GM21423 (cell line): ENCODE results near the gene BACE1.

ENCODE experiments used
- ATAC-seq: cut with Tn5 transposase; IDR thresholded peaks from one replicate; pipeline ENCODE4 v1.9.1; 2021; ENCODE audit warnings: mild to moderate bottlenecking, moderate library complexity; ENCODE audit not compliant: unreplicated experiment

BACE1 gene

GRCh38 chr11:117309310-117309709 lies 6.7 kb downstream of the BACE1 start:
- no peak for ATAC-seq

GRCh38 chr11:117305145-117305544 lies 10.9 kb downstream of the BACE1 start:
- ATAC-seq = no peak

GRCh38 chr11:117303646-117304315 lies 12.3 kb downstream of the BACE1 start:
- no peak for ATAC-seq

- no peak for ATAC-seq
Measured at GRCh38 chr11:117303101-117303500, 13.0 kb downstream of the BACE1 start.

GRCh38 chr11:117302228-117302627 lies 13.8 kb downstream of the BACE1 start:
- ATAC-seq = no peak

- no peak for ATAC-seq
Measured at GRCh38 chr11:117300773-117301172, 15.3 kb downstream of the BACE1 start.

GRCh38 chr11:117300283-117300663 lies 15.8 kb downstream of the BACE1 start:
- no peak for ATAC-seq

- ATAC-seq = no peak
Measured at GRCh38 chr11:117299351-117300282, 16.4 kb downstream of the BACE1 start.

- no peak for ATAC-seq
Measured at GRCh38 chr11:117298195-117298594, 17.9 kb downstream of the BACE1 start.

- ATAC-seq = no peak
Measured at GRCh38 chr11:117296881-117297280, 19.2 kb downstream of the BACE1 start.

- ATAC-seq = no peak
Measured at GRCh38 chr11:117295438-117296137, 20.5 kb downstream of the BACE1 start.

- no peak for ATAC-seq
Measured at GRCh38 chr11:117292616-117293015, 23.4 kb downstream of the BACE1 start.

- ATAC-seq = no peak
Measured at GRCh38 chr11:117290809-117291396, 25.2 kb downstream of the BACE1 start, which contains the start of gene BACE1-AS. Gene BACE1-AS (plus strand): TSS chr11:117291346.

- no peak for ATAC-seq
Measured at GRCh38 chr11:117289795-117290194, 26.3 kb downstream of the BACE1 start.

GRCh38 chr11:117287668-117288067 lies 28.4 kb downstream of the BACE1 start:
- no peak for ATAC-seq

GRCh38 chr11:117286588-117286987 lies 29.5 kb downstream of the BACE1 start:
- no peak for ATAC-seq

GRCh38 chr11:117284053-117284452 lies 32.0 kb downstream of the BACE1 start:
- ATAC-seq = no peak

GRCh38 chr11:117282956-117283355 lies 33.1 kb downstream of the BACE1 start:
- ATAC-seq = no peak

GRCh38 chr11:117281869-117282268 lies 34.2 kb downstream of the BACE1 start:
- no peak for ATAC-seq

GRCh38 chr11:117281159-117281558 lies 34.9 kb downstream of the BACE1 start:
- no peak for ATAC-seq
